T-helper 1 cell treated with Interleukin-12 subunit alpha and Interleukin-12 subunit beta and Interleukin-4 antibody, amounts not matched to agents 30 ng/mL and 1 ng/mL, for 36 hours (primary cell): ENCODE data around the gene IER5. TPM values are rescaled to one million over a fixed set of nuclear protein-coding genes. Genes with fewer than 3 reads are reported as not detected.
"Not testable (repeated sequence)": the region's sequence is repeated elsewhere in the genome, so short reads cannot be mapped to it uniquely, and the experiment has no call there.

ENCODE experiments used
- intact Hi-C: fragments of 100-400 bp; cut with micrococcal nuclease; formaldehyde crosslinking; loops from one replicate; pipeline ENCODE4 v1.15.1; 2024
- total RNA-seq: library from RNA; stranded (reverse); gene quantifications from 2 replicates; pipeline ENCODE4 v1.2.3, GENCODE V29; 2022

The IER5 gene
- 60.3 and 62.1 TPM in 2 replicates for total RNA-seq

DNA sequence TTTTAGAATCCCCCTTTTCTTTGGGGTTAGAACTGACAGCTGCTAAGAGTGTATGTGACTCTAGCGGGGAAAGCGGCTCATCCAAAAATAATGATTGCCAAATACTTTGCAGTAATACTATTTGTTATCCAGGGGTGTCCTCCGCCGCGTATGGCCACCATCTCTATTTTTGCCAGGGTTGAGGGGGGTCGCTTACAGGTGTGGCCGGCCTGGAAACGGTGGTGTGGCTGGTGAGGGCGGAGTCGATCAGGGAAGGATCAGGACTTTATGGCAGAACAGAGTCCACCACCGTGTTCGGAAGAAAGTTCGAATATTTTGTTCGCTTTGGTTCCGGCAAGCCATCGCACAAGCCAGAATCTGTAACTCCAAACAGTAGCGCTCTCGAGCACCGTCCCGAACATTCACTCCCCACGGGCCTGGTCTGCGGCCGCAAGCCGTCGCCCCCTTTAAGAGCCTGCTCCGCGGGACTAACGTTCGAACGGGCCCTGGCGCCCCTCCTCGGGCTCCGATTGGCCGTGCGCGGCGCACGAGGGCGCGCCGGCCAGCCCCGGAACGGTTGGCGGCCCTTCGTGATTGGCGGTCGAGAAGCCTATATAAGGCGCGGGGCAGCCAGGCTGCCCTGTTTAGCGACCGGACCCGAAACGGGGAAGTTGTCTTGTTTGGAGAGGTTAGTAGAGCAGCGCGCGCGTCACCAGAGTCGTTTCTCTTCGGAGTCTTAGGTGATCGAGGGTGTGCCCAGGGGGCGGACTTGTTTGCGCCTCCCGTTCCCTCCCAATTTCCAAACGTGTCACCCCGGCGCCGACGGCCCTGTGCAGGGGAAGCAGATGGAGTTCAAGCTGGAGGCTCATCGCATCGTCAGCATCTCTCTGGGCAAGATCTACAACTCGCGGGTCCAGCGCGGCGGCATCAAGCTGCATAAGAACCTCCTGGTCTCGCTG lies at the start of gene IER5:
Gene IER5, plus strand, starts transcription at position 622 of the 938 bp plus-strand sequence. Its CDS starts 203 bp downstream, at position 825.
- intact Hi-C loops: loop anchor here (1.0 to 5.0 kb wide), 9 partner anchors 26 to 1206 kb away; partner anchors contain the start of genes MR1 and TOR1AIP1

DNA sequence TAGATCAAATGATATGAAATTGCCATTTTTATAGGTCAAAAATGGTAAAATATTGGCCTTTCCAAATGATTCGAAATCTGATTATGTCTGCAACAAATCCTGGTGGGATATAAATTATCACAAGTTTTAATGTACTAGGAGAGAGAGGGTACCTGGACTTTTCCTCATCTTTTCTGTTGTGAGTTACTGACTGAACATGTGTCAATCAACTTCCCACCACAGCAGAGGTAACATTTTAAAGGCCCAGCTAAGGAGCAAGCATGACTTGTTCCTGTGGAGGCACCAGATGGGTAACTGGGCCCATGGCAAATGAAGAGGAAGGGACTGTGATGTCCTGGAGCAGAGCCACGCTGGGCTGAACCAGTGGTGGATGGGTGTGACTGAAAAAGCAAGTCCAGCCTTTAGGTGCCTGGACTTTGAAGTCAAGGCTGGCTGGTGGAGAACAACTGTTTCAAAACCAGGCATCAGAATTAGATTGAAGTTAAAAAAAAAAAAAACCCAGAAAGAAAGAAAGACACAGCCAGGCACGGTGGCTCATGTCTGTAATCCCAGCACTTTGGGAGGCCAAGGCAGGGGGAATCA lies 48.1 kb upstream of the IER5 start:
- intact Hi-C loops: no loop called here

DNA sequence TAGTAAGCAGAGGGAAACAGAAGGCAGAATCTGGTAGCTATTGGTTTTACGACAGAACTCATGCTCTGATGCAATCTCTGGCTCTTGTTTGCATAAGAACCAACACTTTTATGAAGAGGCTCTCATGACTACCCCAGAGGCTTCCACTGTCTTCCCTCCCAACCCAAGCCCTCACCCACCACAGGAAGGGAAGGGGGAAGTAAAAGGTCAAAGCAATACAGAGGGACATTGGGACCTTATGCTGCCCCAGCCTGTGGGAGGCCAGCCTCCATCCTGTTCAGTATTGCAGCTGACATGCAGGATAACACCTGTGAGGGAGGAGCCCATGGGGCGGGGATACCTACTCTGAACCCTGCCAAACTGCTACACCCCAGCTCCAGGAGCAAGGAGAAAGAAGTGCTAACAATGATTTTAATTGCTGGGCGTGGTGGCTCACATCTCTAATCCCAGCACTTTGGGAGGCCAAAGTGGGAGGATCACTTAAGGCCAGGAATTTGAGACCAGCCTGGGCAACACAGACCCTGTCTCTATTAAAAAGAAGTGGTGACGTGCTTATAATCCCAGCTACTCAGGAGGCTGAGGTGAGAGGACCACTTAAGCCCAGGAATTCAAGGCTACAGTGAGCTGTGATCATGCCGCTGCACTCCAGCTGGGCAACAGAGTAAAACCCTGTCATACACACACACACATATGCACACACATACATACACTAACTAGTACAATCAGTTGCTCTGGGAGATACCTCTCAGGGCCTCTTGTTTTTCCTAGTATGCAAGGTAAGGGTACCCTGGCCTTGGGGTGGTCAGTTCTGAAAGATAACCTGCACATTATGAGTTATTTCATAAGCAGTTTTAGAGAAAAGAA lies 45.2 kb upstream of the IER5 start:
- intact Hi-C loops: no loop called here

- intact Hi-C loops: loop anchor here (1.0 to 2.0 kb wide), 5 partner anchors 10 to 98 kb away; no protein-coding TSS in a partner anchor
Observed at GRCh38 chr1:181044449-181044966, 44.0 kb upstream of the IER5 start.

DNA sequence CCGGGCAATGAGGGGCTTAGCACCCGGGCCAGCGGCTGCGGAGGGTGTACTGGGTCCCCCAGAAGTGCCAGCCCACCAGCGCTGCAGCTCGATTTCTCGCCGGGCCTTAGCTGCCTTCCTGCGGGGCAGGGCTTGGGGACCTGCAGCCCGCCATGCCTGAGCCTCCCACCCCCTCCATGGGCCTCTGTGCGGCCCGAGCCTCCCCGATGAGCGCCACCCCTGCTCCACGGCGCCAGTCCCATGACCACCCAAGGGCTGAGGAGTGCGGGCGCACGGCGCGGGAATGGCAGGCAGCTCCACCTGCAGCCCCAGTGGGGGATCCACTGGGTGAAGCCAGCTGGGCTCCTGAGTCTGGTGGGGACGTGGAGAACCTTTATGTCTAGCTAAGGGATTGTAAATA lies 42.6 kb upstream of the IER5 start:
- intact Hi-C loops: loop anchor here (2.0 kb wide), 1 partner anchor 17 kb away; no protein-coding TSS in a partner anchor

DNA sequence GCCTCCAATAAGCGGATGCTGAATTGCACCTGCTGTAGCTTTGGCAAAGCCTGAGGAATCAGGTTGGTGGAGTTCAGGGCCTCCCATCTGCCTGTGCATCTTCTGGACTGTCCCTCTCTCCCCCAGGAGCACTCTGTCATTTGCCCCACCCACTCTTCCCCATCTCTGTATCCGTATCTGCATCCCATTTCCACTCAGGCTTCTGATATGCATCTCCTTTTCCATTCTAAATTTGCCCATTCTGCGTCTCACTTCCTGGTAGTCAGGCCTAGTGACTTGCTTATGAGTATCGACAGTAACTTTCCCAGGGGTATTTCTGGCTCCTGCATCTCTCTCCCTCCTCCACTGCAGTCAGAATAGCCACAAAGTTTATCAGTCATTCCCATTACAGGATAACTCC lies 39.1 kb upstream of the IER5 start:
- intact Hi-C loops: loop anchor here (2.0 kb wide), 1 partner anchor 21 kb away; no protein-coding TSS in a partner anchor

DNA sequence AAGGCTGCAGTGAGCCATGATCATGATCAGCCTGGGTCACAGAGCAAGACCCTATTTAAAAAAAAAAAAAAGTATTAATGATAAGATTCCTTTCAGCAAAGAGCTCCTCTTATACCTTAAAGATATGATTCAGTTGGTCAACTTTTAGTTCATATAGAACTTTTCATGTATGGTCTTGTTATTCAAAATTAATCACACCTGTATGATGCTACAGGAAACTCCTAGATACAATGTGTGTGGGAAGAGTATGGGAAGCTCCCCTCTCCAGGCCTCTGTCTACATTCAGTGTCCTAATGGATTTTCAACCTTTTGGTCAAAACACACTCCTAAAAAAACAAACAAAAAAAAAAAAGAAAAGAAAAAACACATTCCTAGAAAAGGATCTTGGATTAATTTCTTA lies 37.6 kb upstream of the IER5 start:
- intact Hi-C loops: no loop called here

DNA sequence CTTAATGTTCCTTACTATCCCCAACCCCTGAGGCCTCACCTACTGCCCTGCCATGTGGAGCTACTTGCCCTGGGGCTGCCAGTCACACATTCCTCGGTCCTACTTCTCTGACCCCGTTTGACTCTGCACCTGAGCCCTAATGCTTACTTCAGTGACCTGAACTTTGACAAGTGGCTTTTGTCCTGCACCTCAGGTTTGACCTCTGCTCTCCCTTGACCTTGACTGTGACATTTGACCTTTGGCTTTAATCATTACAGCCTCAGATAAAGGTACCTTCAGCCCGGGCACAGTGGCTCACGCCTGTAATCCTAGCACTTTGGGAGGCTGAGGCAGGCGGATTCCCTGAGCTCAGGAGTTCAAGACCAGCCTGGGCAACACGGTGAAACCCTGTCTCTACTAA lies 31.9 kb upstream of the IER5 start:
- intact Hi-C loops: no loop called here

DNA sequence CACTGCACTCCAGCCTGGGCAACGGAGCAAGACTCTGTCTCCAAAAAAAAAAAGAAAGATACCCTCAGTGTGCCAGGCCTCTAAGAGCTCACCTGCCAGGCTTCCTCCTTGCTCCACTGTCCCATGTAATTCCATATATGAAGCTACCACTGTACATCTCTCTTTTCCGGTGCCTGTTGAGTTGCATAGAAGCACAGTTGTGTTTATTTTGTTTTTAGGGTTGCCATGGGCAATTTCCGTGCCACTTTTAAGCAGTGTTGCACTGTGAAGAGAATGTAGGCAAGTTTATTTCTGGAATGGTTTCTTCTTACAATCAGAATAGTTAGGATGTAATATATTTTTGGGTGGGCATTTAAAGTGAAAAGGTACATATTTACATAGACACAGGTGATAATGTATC lies 31.4 kb upstream of the IER5 start:
- intact Hi-C loops: no loop called here

GRCh38 chr1:181059435-181059834 lies 29.1 kb upstream of the IER5 start:
- intact Hi-C loops: no loop called here

- intact Hi-C loops: no loop called here
Observed at GRCh38 chr1:181060066-181060465, 28.4 kb upstream of the IER5 start.

DNA sequence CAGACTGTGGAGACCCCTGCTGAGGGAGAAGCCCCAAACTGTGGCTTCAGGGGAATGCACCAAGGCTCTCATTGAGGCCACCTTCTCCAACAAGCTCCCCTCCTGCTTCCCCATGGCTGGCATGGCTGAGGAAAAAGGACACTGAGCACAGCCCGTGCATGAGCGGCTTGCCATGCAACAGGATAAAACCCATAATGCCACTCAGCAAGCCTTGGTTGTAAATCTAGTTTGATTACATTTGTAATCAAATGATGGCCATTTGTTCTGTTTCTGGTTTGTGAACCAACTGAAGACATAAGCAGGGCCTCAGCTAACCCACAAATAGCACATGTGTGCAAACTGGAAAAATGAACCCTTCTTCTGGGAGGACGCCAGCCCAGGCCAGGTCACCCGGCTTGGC lies 27.6 kb upstream of the IER5 start:
- intact Hi-C loops: not testable (repeated sequence)

GRCh38 chr1:181061487-181061886 lies 27.0 kb upstream of the IER5 start:
- intact Hi-C loops: no loop called here

DNA sequence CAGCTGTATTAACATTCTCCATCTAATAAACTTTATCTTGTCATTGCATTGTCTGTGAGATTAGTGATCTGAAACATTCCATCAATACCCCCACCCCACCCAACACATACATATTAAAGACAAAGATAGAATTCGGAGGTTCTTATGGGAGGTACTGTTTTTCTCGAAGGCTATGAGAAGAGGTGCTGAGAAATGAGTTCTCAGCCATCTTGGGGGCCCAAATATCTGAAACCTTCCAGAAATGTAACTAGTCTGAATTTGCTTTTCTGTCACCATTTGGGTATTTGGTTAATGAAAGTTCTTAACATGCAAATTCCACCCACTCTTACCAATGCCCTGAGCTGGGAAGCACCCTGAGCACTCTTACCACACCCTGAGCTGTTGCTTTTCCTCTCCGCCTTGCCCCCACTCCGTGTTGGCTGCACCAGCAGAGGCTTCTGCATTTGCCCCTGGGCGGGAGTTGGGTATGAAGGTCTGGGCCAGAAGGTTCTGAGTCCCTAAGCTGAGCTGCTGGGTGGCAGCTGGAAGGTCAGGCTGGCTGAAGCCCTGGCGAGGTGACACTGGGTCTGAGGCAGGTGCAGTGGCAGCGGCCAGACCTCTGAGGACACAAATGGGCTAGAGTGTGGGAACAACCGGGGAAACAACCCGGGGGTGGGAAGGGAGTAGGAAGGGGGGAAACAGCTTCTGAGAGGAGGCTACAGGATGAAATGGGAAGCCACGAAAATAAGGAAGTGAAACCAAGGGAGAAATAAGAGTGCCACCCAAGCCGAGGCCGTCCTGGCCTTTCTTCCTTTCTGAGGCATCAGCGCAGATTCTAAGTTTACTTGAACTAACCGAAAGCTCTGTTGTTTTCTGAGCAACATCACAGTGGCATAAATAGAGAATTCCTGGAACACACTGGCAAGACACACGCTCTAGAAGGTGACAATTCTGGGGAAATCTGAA lies 26.3 kb upstream of the IER5 start:
- intact Hi-C loops: loop anchor here (1.0 to 2.0 kb wide), 4 partner anchors 17 to 43 kb away; partner anchors contain the start of gene IER5

DNA sequence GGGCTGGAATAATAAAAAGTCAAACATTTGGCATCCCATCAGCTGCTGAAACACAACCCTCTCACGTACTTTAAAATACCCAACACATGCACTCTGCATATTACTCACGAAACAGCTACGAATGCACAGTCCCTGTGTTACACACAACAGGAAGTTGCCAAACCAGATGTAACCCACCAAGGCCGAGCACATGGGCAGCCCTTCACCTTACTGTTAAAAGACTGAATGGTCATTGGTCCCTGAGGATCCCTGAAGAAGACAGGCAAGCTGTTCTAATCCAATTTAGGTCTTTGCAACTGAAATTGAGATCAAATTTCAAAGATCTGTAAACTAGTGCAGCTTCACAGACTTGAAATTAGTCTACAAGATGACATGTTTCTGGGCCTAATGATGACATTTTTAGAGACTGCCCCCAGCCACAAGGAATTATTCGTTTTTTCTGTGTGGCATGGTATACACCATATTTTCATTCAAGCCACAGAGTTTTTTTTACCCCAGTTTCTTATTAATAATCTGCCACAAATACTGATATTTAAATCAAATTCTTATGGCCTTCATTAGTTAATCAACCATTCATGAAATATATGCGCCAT lies 25.6 kb upstream of the IER5 start:
- intact Hi-C loops: loop anchor here (1.0 to 2.0 kb wide), 4 partner anchors 18 to 42 kb away; partner anchors contain the start of gene IER5

- intact Hi-C loops: no loop called here
Observed at GRCh38 chr1:181064011-181064623, 24.4 kb upstream of the IER5 start.

DNA sequence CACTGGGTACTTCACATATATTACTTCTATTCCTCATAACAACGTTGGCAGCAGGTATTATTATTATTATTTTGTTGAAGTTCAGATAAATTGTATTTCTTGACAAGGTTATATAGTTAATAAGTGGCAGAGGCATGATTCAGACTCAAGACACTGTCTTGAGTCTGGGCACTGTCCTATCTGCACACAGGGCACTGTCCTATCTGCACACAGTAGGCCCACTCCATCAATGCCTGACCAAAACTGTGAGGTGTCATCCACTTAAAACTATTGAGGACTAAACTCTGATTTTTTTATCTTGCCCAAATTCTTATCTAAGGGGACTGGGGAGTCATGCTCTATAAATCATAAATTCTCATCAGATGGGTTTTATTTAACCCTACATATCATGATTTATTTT lies 23.8 kb upstream of the IER5 start:
- intact Hi-C loops: no loop called here

GRCh38 chr1:181073638-181074037 lies 14.9 kb upstream of the IER5 start:
- intact Hi-C loops: no loop called here

- intact Hi-C loops: no loop called here
Observed at GRCh38 chr1:181075766-181076350, 12.6 kb upstream of the IER5 start.
